Activated CD4-positive, alpha-beta memory T cell treated with anti-CD3 and anti-CD28 coated beads for 36 hours (primary cell): Measurements from ENCODE around the gene TPI1. TPM values are rescaled to one million over a fixed set of nuclear protein-coding genes. Genes with fewer than 3 reads are reported as not detected.
A peak's percentile ranks its signal among the peaks of the same experiment; 100 is the strongest.

ENCODE experiments used
- CTCF ChIA-PET: fragments of 350-600 bp; sonication (Branson Sonifier 250); formaldehyde crosslinking; loops from one replicate; lab custom pipeline; 2021; ENCODE audit warnings: antibody characterized with exemption, inconsistent platforms; lab: Charles Lee
- POLR2A ChIA-PET: fragments of 350-600 bp; sonication (Branson Sonifier 250); formaldehyde crosslinking; loops from one replicate; lab custom pipeline; 2021; ENCODE audit warnings: antibody characterized with exemption; lab: Charles Lee
- DNase-seq: peaks from one replicate; pipeline ENCODE4 v3.0.0-alpha.2; 2020
- H3K27ac Mint-ChIP-seq: one replicate; pipeline ENCODE4 v1.8.0; 2021; ENCODE audit warnings: mixed read lengths
- H3K27me3 Mint-ChIP-seq: one replicate; pipeline ENCODE4 v1.8.0; 2021; ENCODE audit warnings: mixed read lengths
- H3K36me3 Mint-ChIP-seq: one replicate; pipeline ENCODE4 v1.8.0; 2021; ENCODE audit warnings: mixed read lengths
- H3K4me1 Mint-ChIP-seq: one replicate; pipeline ENCODE4 v1.8.0; 2021; ENCODE audit warnings: low read depth, mixed read lengths
- H3K4me3 Mint-ChIP-seq: one replicate; pipeline ENCODE4 v1.8.0; 2021; ENCODE audit warnings: mild to moderate bottlenecking, mixed read lengths
- H3K9me3 Mint-ChIP-seq: one replicate; pipeline ENCODE4 v1.8.0; 2021; ENCODE audit warnings: mixed read lengths
- intact Hi-C: fragments of 100-400 bp; cut with micrococcal nuclease; formaldehyde crosslinking; loops from one replicate; pipeline ENCODE4 v1.15.1; 2023
- total RNA-seq, 2 experiments: library from RNA; stranded (reverse); gene quantifications; one replicate each; pipeline ENCODE4 v1.2.3, GENCODE V29; 2021

The TPI1 gene
- total RNA-seq, 2 experiments from 2014 or later: 1,432 to 1,495 TPM

- Mint-ChIP-seq H3K9me3 (no peaks in the 10 kb centered on the region), H3K4me1 (peaks cover 27% of the 10 kb centered on the region), H3K27me3 (peaks cover 26% of the 10 kb centered on the region), H3K27ac (no peak overlapping the region), H3K4me3 (no peak overlapping the region), H3K36me3 (peaks cover 3% of the 10 kb centered on the region)
- intact Hi-C loops: no loop called here
- CTCF ChIA-PET: interaction anchor here (0.7 to 7.0 kb wide), 22 partner anchors 7 to 203 kb away, joined by 3 to 91 read pairs (median 6); partner anchors contain the start of genes CD4, MLF2, PTMS and SPSB2
- POLR2A ChIA-PET: no interaction called here
- DNase-seq: no peak
Measured at GRCh38 chr12:6824085-6824775, 43.1 kb upstream of the TPI1 start.

DNA sequence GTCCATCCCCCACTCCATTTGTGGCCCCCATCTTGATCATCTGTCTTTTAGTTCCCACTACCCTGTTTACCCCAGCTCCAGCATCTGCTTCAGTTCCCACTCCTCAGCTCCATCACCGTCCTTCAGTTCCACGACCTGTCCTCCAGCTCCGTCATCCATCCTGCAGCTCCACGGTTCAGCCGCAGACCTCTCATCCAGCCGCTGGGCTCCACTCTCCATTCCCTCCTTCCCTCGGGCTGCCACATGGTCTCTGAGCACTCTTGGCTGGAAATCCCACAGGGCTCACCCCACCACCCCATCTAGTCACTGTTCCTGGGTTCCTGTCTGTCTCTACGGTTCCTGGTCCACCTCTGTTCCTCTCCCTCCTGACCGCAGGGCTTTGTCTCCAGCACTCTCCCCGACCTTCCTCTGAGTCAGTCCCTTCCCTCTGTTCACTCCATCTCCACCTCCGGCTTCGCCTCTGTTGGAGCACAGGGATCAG lies 42.4 kb upstream of the TPI1 start:
- intact Hi-C loops: loop anchor here (1.0 to 5.0 kb wide), 4 partner anchors 72 to 208 kb away; partner anchors contain the start of genes MLF2 and ZNF384
- ChIA-PET POLR2A (interaction anchor here (1.1 kb wide), 1 partner anchor 71 kb away, joined by 3 read pairs; no protein-coding TSS in a partner anchor), CTCF (interaction anchor here (0.7 to 7.0 kb wide), 24 partner anchors 8 to 204 kb away, joined by 3 to 91 read pairs (median 6); partner anchors contain the start of genes CD4, CDCA3, COPS7A and MLF2)
- Mint-ChIP-seq H3K27ac (no peak overlapping the region), H3K4me1 (peaks cover 30% of the 10 kb centered on the region), H3K27me3 (peaks cover 29% of the 10 kb centered on the region), H3K9me3 (no peaks in the 10 kb centered on the region), H3K4me3 (no peak overlapping the region), H3K36me3 (no peaks in the 10 kb centered on the region)
- DNase-seq: no peak

DNA sequence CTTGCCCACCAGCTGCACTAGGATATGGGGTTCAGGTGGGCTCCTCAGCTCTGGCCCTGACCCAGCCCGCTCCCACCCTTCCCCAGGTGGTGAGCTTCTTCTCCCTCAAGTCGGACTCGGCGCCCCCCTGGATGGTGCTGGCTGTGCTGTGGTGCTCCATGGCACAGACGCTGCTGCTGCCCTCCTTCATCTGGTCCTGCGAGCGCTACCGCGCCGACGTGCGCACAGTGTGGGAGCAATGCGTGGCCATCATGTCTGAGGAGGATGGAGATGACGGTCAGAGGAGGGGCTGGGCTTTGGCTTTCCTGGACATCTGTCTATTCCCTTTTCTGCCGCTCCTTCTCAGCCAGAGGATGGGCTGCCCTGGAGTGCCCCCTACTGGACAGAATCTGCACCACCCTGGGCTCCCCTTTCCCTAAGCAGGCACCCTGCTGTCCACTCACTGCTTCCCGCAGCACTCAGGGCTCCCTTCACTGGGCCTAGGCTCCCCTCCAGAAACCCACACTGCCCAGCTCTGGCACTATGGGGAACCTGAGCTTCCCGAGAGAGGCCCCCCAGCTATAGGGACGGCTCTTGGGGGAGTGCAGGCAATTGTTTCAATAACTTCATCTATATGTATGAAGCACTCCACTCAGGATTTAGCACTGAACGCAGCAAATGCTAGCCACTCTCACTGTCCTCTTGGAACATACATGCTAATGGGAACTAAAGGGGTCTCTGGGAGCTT lies 41.8 kb upstream of the TPI1 start:
- POLR2A ChIA-PET: interaction anchor here (1.1 kb wide), 1 partner anchor 72 kb away, joined by 3 read pairs; no protein-coding TSS in a partner anchor
- DNase-seq: peak; percentile 90
- Mint-ChIP-seq H3K36me3 (no peaks in the 10 kb centered on the region), H3K4me3 (no peak overlapping the region), H3K4me1 (peaks cover 30% of the 10 kb centered on the region), H3K27me3 (peaks cover 29% of the 10 kb centered on the region), H3K27ac (peak overlapping the region; percentile 16), H3K9me3 (no peaks in the 10 kb centered on the region)
- intact Hi-C loops: loop anchor here (1.0 to 5.0 kb wide), 5 partner anchors 33 to 208 kb away; partner anchors contain the start of genes MLF2 and ZNF384
- CTCF ChIA-PET: interaction anchor here (0.6 to 7.0 kb wide), 28 partner anchors 9 to 141 kb away, joined by 3 to 91 read pairs (median 5); partner anchors contain the start of genes CD4, CDCA3, COPS7A and MLF2

DNA sequence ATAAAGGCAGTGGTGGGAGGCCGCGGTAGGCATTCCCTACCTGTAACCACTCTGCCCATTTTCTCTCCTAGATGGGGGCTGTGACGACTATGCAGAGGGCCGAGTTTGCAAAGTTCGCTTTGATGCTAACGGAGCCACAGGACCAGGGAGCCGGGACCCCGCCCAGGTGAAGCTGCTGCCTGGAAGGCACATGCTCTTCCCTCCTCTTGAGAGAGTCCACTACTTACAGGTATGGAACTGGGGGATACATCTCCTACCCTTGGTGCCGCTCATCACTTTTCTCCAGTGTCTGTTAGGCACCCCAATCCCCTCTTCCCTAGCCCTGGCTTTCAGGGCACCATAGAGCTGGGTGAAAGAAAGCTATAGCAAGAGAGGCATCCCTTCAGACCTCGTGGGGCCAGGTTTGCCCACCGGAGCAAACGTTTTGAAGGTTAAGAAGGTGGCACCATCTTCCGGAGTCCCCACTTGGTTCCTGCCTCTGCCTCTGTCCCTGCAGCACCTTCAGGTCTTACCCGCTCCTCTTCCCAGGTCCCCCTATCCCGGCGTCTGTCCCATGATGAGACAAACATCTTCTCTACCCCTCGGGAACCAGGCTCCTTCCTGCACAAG lies 41.1 kb upstream of the TPI1 start:
- POLR2A ChIA-PET: no interaction called here
- Mint-ChIP-seq H3K4me1 (peaks cover 24% of the 10 kb centered on the region), H3K27me3 (peaks cover 29% of the 10 kb centered on the region), H3K36me3 (no peaks in the 10 kb centered on the region), H3K9me3 (no peaks in the 10 kb centered on the region), H3K4me3 (no peak overlapping the region), H3K27ac (no peak overlapping the region)
- intact Hi-C loops: loop anchor here (2.0 to 5.0 kb wide), 3 partner anchors 33 to 209 kb away; partner anchors contain the start of gene ZNF384
- no peak for DNase-seq
- CTCF ChIA-PET: interaction anchor here (0.5 to 7.0 kb wide), 19 partner anchors 9 to 142 kb away, joined by 3 to 91 read pairs (median 5); partner anchors contain the start of genes CD4, CDCA3, COPS7A and MLF2

DNA sequence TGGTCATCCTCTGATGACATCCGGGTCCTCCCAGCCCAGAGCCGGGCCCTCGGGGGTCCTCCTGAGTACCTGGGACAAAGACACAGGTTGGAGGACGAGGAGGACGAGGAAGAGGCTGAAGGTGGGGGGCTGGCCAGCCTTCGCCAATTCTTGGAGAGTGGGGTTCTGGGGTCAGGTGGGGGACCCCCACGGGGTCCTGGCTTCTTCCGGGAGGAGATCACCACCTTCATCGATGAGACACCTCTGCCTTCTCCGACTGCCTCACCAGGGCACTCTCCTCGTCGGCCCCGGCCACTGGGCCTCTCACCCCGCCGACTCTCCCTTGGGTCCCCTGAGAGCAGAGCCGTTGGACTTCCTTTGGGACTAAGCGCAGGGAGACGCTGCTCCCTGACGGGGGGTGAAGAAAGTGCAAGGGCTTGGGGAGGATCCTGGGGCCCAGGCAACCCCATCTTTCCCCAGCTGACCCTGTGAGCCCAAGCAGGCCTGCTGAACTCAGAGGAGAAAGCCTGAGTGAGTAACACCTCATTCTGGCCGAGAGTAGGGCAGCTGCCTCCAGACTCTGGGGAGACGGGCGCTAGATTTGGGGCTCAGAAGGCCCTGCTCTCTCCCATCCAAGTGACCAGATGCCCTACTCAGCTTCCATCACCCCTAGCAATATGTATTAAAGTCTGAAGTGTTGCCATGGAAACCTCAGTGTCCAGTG lies 40.4 kb upstream of the TPI1 start:
- peaks cover 21% of the 10 kb centered on the region for H3K4me1 Mint-ChIP-seq
- no peak for DNase-seq
- H3K9me3 Mint-ChIP-seq: no peaks in the 10 kb centered on the region
- H3K36me3 Mint-ChIP-seq: no peaks in the 10 kb centered on the region
- intact Hi-C loops: loop anchor here (2.0 to 5.0 kb wide), 3 partner anchors 34 to 210 kb away; partner anchors contain the start of gene ZNF384
- POLR2A ChIA-PET: no interaction called here
- peaks cover 29% of the 10 kb centered on the region for H3K27me3 Mint-ChIP-seq
- peak overlapping the region; percentile 9 for H3K4me3 Mint-ChIP-seq
- H3K27ac Mint-ChIP-seq: no peak overlapping the region
- CTCF ChIA-PET: interaction anchor here (0.5 to 7.0 kb wide), 13 partner anchors 8 to 143 kb away, joined by 3 to 91 read pairs (median 6); partner anchors contain the start of genes CD4, CDCA3, MLF2 and SPSB2

GRCh38 chr12:6827437-6827911 lies 39.9 kb upstream of the TPI1 start:
- H3K4me1 Mint-ChIP-seq: peaks cover 19% of the 10 kb centered on the region
- ChIA-PET CTCF (interaction anchor here (1.1 to 2.8 kb wide), 6 partner anchors 15 to 74 kb away, joined by 3 to 16 read pairs (median 3); partner anchors contain the start of gene MLF2), POLR2A (no interaction called here)
- peak overlapping the region; percentile 9 for H3K4me3 Mint-ChIP-seq
- H3K9me3 Mint-ChIP-seq: no peaks in the 10 kb centered on the region
- intact Hi-C loops: loop anchor here (2.0 to 5.0 kb wide), 3 partner anchors 35 to 210 kb away; partner anchors contain the start of gene ZNF384
- H3K27ac Mint-ChIP-seq: no peak overlapping the region
- H3K36me3 Mint-ChIP-seq: no peaks in the 10 kb centered on the region
- DNase-seq: peak; percentile 73
- H3K27me3 Mint-ChIP-seq: peaks cover 29% of the 10 kb centered on the region

DNA sequence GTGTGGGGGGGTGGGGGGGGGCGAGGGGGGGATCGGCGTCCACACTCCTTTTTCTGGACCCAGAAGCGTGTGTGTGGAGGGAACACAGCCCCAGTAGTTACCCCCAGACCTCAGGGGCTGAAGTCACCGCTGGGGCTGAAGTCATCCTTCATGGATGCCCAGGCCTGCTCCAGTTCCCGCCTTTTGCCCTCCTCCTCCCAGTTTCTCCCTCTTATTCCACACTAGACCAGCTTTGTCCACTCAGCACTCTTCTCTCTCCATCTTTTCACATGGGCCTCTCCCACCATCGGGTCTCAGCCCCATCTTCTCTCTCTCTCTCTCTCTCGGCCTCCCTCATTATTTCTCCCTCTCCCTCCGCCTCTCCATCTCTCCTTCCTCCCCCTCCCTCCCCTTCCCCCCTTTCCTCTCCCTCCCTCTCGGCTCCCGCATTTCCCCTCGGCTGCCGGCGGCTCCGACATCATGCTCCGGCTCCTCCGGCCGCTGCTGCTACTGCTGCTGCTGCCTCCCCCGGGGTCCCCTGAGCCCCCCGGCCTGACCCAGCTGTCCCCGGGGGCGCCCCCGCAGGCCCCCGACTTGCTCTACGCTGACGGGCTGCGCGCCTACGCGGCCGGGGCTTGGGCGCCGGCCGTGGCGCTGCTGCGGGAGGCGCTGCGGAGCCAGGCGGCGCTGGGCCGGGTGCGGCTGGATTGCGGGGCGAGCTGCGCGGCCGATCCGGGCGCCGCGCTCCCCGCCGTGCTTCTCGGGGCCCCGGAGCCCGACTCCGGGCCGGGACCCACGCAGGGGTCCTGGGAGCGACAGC lies 39.1 kb upstream of the TPI1 start, which contains the start of gene P3H3:
P3H3 (plus strand) TSS at position 426 of the 799 bp plus-strand sequence; CDS start at position 460, 34 bp downstream.
- peaks cover 19% of the 10 kb centered on the region for H3K4me1 Mint-ChIP-seq
- peak within 1 kb of the TSS; percentile 77 for H3K4me3 Mint-ChIP-seq
- ChIA-PET POLR2A (interaction anchor here (0.8 to 2.2 kb wide), 7 partner anchors 12 to 104 kb away, joined by 3 to 7 read pairs (median 5); partner anchors contain the start of genes CD4, CDCA3, COPS7A and GNB3), CTCF (interaction anchor here (0.6 to 2.8 kb wide), 14 partner anchors 14 to 154 kb away, joined by 3 to 16 read pairs (median 3); partner anchors contain the start of gene MLF2)
- no peak within 1 kb of the TSS for H3K27ac Mint-ChIP-seq
- H3K9me3 Mint-ChIP-seq: no peaks in the 10 kb centered on the region
- intact Hi-C loops: loop anchor here (2.0 to 5.0 kb wide), 3 partner anchors 35 to 211 kb away; partner anchors contain the start of gene ZNF384
- H3K36me3 Mint-ChIP-seq: no peaks in the 10 kb centered on the region
- H3K27me3 Mint-ChIP-seq: peaks cover 29% of the 10 kb centered on the region
- no peak for DNase-seq

- Mint-ChIP-seq H3K9me3 (no peaks in the 10 kb centered on the region), H3K4me1 (peaks cover 19% of the 10 kb centered on the region), H3K4me3 (peak overlapping the region; percentile 77), H3K27me3 (peaks cover 29% of the 10 kb centered on the region), H3K36me3 (no peaks in the 10 kb centered on the region), H3K27ac (no peak overlapping the region)
- POLR2A ChIA-PET: interaction anchor here (0.8 to 2.2 kb wide), 8 partner anchors 11 to 105 kb away, joined by 3 to 7 read pairs (median 4); partner anchors contain the start of genes CD4, CDCA3, COPS7A and GNB3
- DNase-seq: peak; percentile 50
- CTCF ChIA-PET: interaction anchor here (0.6 to 2.8 kb wide), 14 partner anchors 13 to 155 kb away, joined by 3 to 16 read pairs (median 3); partner anchors contain the start of gene MLF2
- intact Hi-C loops: loop anchor here (5.0 kb wide), 2 partner anchors 142 to 212 kb away; partner anchors contain the start of gene ZNF384
Measured at GRCh38 chr12:6828781-6829535, 38.4 kb upstream of the TPI1 start.
